Panc1 (cell line): ENCODE data around the gene ACOX3. TPM values are rescaled to one million over a fixed set of nuclear protein-coding genes. Genes with fewer than 3 reads are reported as not detected.

Source experiments
- ATAC-seq: fragments of 200-7000 bp; cut with Tn5 transposase; 2 replicates; pipeline ENCODE4 v1.9.1; 2020; ENCODE audit warnings: mild to moderate bottlenecking, moderate library complexity
- BruUV-seq: library from RNA; stranded (reverse); fragments of 400-500 nt; replicated peaks from 2 replicates; lab custom pipeline; 2021; lab: Mats Ljungman, UMichigan
- CTCF ChIA-PET: fragments of 300-600 bp; sonication (Branson Sonifier 250); formaldehyde crosslinking; loops from one replicate; lab custom pipeline; 2022; ENCODE audit warnings: antibody characterized with exemption; lab: Charles Lee
- POLR2A ChIA-PET: fragments of 300-600 bp; sonication (Branson Sonifier 250); formaldehyde crosslinking; loops from one replicate; lab custom pipeline; 2022; ENCODE audit warnings: antibody characterized with exemption; lab: Charles Lee
- DNase-seq: peaks from one replicate; pipeline ENCODE4 v3.0.0-alpha.2; 2010; ENCODE audit warnings: low read depth, low spot score
- H3K27ac ChIP-seq: 2 replicates; pipeline ENCODE4 v1.5.1; 2011; ENCODE audit warnings: mild to moderate bottlenecking, low read length, inconsistent platforms
- H3K27me3 ChIP-seq: fragments of 200-500 bp; sonication (Bioruptor generic); 2 replicates; pipeline ENCODE4 v1.6.0; 2014; ENCODE audit warnings: low read length, inconsistent platforms; ENCODE audit not compliant: control insufficient read depth, insufficient read depth
- H3K36me3 ChIP-seq: fragments of 200-500 bp; sonication (Bioruptor generic); 2 replicates; pipeline ENCODE4 v1.5.1; 2014; ENCODE audit warnings: inconsistent platforms, mild to moderate bottlenecking, low read length, moderate library complexity; ENCODE audit not compliant: control insufficient read depth, insufficient read depth
- H3K4me1 ChIP-seq: 2 replicates; pipeline ENCODE4 v1.5.1; 2011; ENCODE audit warnings: inconsistent platforms, mild to moderate bottlenecking, low read length, moderate library complexity; ENCODE audit not compliant: control insufficient read depth, insufficient read depth
- H3K4me3 ChIP-seq, 2 experiments: 2 replicates each; pipeline ENCODE4 v1.5.1; 2011 to 2012; ENCODE audit warnings: low read depth in 2 of 2, low read length in 2 of 2, mild to moderate bottlenecking in 2 of 2, inconsistent platforms in 1 of 2, moderate library complexity in 1 of 2
- H3K9me3 ChIP-seq: fragments of 200-500 bp; sonication (Bioruptor generic); 2 replicates; pipeline ENCODE4 v1.5.1; 2014; ENCODE audit warnings: low read depth, mild to moderate bottlenecking, inconsistent platforms, low read length, moderate library complexity; ENCODE audit not compliant: control insufficient read depth, insufficient read depth
- POLR2AphosphoS5 ChIP-seq: IDR thresholded peaks from 2 replicates; pipeline ENCODE4 v1.6.1; 2012; ENCODE audit warnings: mild to moderate bottlenecking, low read depth, low read length, moderate library complexity
- SIN3A ChIP-seq: IDR thresholded peaks from 2 replicates; pipeline ENCODE4 v1.6.1; 2012; ENCODE audit warnings: low read depth, mild to moderate bottlenecking, low read length, moderate library complexity, borderline replicate concordance; ENCODE audit not compliant: insufficient read depth
- TCF7L2 ChIP-seq: IDR thresholded peaks from 2 replicates; pipeline ENCODE4 v1.6.1; 2011; ENCODE audit warnings: mild to moderate bottlenecking, low read depth, low read length, inconsistent platforms
- in situ Hi-C: cut with HindIII; loops from 2 replicates; pipeline ENCODE4 v1.10.0; 2016; ENCODE audit warnings: low sequenced_read_pairs, low pct_unique_long_range_greater_than_20kb
- intact Hi-C: fragments of 100-400 bp; cut with micrococcal nuclease; formaldehyde crosslinking; loops from one replicate; pipeline ENCODE4 v1.10.0; 2022; ENCODE audit not compliant: unreplicated experiment
- total RNA-seq: library from RNA; stranded (reverse); gene quantifications from one replicate; pipeline ENCODE4 v1.2.1, GENCODE V29; 2021; ENCODE audit not compliant: unreplicated experiment
- TF ChIP-seq, protein P1 (sequence below): fragments of 450-650 bp; IDR thresholded peaks from 2 replicates; pipeline ENCODE4 v1.5.1; 2017; ENCODE audit warnings: mild to moderate bottlenecking
- TF ChIP-seq, protein P2 (sequence below), 2 experiments: IDR thresholded peaks; 2 replicates each; pipeline ENCODE4 v1.6.1; 2011 to 2012; ENCODE audit warnings: low read depth in 2 of 2, control low read depth in 1 of 2, low read length in 1 of 2, mild to moderate bottlenecking in 1 of 2, moderate library complexity in 1 of 2; ENCODE audit not compliant: insufficient read depth in 1 of 2

ACOX3 gene
- total RNA-seq, 1 experiment from 2014 or later = 15.4 TPM

DNA sequence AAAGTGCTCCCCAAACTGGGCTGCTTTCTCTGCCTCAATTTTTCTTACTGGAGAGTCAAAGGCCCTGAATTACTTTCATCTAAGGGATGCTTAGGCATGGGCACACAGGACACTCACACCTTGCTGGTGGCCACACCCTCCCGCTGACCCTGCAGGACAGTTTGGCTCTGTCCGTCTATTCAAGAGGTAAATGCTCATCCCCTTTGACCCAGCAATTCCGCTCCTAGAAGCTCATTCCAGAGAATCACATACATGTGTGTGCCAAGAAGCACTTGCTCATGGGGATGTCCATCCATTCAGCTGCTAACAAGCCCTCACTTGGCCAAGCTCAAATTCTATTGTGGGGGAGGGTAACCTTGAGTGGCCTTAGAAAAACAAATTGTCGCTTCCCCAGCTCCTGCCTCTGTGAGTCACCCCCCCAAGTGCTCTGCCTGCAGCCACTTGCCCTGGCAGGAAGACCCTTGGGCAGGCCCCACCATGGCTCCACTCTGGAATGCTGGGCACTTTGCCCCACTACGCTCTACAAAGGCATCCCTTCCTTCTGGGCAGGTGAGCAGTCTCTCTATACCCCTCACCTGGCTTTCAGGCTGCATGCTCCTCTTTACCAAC, 116.5 kb downstream of the ACOX3 start:
- TF ChIP-seq POLR2AphosphoS5 (no peak), TCF7L2 (no peak), SIN3A (no peak)
- TF ChIP-seq, protein P1, sequence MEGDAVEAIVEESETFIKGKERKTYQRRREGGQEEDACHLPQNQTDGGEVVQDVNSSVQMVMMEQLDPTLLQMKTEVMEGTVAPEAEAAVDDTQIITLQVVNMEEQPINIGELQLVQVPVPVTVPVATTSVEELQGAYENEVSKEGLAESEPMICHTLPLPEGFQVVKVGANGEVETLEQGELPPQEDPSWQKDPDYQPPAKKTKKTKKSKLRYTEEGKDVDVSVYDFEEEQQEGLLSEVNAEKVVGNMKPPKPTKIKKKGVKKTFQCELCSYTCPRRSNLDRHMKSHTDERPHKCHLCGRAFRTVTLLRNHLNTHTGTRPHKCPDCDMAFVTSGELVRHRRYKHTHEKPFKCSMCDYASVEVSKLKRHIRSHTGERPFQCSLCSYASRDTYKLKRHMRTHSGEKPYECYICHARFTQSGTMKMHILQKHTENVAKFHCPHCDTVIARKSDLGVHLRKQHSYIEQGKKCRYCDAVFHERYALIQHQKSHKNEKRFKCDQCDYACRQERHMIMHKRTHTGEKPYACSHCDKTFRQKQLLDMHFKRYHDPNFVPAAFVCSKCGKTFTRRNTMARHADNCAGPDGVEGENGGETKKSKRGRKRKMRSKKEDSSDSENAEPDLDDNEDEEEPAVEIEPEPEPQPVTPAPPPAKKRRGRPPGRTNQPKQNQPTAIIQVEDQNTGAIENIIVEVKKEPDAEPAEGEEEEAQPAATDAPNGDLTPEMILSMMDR = no peak
- TF ChIP-seq, protein P2, sequence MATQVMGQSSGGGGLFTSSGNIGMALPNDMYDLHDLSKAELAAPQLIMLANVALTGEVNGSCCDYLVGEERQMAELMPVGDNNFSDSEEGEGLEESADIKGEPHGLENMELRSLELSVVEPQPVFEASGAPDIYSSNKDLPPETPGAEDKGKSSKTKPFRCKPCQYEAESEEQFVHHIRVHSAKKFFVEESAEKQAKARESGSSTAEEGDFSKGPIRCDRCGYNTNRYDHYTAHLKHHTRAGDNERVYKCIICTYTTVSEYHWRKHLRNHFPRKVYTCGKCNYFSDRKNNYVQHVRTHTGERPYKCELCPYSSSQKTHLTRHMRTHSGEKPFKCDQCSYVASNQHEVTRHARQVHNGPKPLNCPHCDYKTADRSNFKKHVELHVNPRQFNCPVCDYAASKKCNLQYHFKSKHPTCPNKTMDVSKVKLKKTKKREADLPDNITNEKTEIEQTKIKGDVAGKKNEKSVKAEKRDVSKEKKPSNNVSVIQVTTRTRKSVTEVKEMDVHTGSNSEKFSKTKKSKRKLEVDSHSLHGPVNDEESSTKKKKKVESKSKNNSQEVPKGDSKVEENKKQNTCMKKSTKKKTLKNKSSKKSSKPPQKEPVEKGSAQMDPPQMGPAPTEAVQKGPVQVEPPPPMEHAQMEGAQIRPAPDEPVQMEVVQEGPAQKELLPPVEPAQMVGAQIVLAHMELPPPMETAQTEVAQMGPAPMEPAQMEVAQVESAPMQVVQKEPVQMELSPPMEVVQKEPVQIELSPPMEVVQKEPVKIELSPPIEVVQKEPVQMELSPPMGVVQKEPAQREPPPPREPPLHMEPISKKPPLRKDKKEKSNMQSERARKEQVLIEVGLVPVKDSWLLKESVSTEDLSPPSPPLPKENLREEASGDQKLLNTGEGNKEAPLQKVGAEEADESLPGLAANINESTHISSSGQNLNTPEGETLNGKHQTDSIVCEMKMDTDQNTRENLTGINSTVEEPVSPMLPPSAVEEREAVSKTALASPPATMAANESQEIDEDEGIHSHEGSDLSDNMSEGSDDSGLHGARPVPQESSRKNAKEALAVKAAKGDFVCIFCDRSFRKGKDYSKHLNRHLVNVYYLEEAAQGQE (IDR thresholded peaks at IDR 0.05; ENCODE audit: insufficient read depth in 1 of 2, low read depth in 2 of 2, low read length in 1 of 2) = no peak
- intact Hi-C loops = no loop called here

DNA sequence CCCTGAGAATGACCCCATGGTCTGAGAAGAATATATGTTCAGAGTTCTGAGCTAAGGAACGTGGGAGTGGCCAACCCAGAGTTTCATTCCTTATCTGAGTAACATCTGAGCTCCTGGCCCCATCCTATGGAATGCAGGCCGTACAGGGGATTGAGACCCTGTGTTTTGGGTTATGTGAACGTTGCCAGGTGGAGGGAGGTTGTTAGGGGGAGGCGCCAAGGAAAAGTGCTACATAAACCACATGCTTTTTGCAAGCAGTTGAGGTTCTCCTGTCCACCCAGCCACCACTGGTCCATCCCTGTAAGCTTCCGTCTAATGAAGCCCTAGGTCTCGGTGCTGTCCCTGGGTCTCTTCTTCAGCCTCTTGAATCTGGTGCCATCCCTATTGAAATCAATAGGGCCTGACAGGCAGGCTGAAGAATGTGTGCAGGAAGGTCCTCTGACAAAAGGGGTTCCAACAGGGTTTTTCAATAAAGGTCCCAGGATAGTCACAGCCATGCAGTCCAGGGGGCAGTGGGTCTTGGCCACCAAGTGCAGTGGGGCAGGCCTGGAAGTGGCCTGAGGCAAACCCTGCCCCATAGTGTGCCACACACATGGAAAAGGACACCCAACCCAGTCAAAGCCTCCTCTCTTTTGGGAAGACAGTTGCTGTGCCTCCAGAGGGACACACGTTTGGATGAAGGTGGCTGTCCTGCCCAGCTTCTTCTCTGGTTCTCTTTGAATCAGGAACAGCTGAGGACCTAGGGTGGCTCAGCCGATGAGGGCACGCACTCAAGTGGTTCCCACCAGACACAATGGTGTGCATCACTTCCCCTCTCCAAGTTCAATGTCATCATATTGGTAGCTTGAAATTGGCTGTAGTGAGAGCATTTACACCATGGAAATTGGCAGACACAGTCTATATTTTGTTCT, 117.5 kb downstream of the ACOX3 start:
- CTCF ChIA-PET = no interaction called here
- Histone ChIP-seq H3K9me3 (no peaks in the 10 kb centered on the region), H3K27ac (no peak overlapping the region), H3K4me1 (no peaks in the 10 kb centered on the region), H3K36me3 (no peaks in the 10 kb centered on the region), H3K27me3 (no peaks in the 10 kb centered on the region), H3K4me3 (no peak overlapping the region)
- no peak for ATAC-seq
- DNase-seq = no peak
- intact Hi-C loops = no loop called here
- POLR2A ChIA-PET = no interaction called here
- in situ Hi-C loops = no loop called here
- no peak for TF ChIP-seq SIN3A
- TF ChIP-seq, protein P2 (IDR thresholded peaks at IDR 0.05; ENCODE audit: insufficient read depth in 1 of 2, low read depth in 2 of 2, low read length in 1 of 2) = no peak
- TF ChIP-seq, protein P1 = no peak
- no peak for TF ChIP-seq POLR2AphosphoS5
- TF ChIP-seq TCF7L2 = no peak
- BruUV-seq = no TSS peak

More for the DNA sequence above, 116.5 kb downstream of the ACOX3 start:
- ATAC-seq (no peak), DNase-seq (no peak)
- no peak overlapping the region for H3K27ac ChIP-seq
- H3K36me3 ChIP-seq = no peaks in the 10 kb centered on the region
- ChIA-PET POLR2A (no interaction called here), CTCF (no interaction called here)
- no TSS peak for BruUV-seq
- no peaks in the 10 kb centered on the region for H3K27me3 ChIP-seq
- in situ Hi-C loops = no loop called here
- no peaks in the 10 kb centered on the region for H3K4me1 ChIP-seq
- H3K9me3 ChIP-seq = no peaks in the 10 kb centered on the region
- H3K4me3 ChIP-seq = no peak overlapping the region
